ENCODE results near the gene GABRR1. TPM values are rescaled to one million over a fixed set of nuclear protein-coding genes. Genes with fewer than 3 reads are reported as not detected.

The GABRR1 gene
- total RNA-seq, 1 experiment from 2014 or later: not detected

GRCh38 chr6:89180971-89181370, 36.2 kb downstream of the GABRR1 start:
- BruUV-seq (replicated peaks): no TSS peak
- ChIA-PET CTCF (no interaction called here), POLR2A (no interaction called here), RAD21 (ENCODE audit: low non-redundant PET in 1 of 2, low total read pairs in 2 of 2, uncharacterized antibody in 2 of 2, unreplicated experiment in 2 of 2) (no interaction called here)
- no peaks in the 10 kb centered on the region for H3K27me3 ChIP-seq (ENCODE audit: insufficient read depth, low read length)
- no peaks in the 10 kb centered on the region for H3K36me3 ChIP-seq (ENCODE audit: control insufficient read depth in 1 of 2, insufficient read depth in 2 of 2, low read length in 2 of 2)
- H2AFZ ChIP-seq (ENCODE audit: low read depth, low read length, poor library complexity, severe bottlenecking): no peak overlapping the region
- no peak overlapping the region for H3K9ac ChIP-seq (ENCODE audit: low read length)
- H3K4me1 ChIP-seq (ENCODE audit: control insufficient read depth in 1 of 2, insufficient read depth in 2 of 2, low read length in 2 of 2): no peaks in the 10 kb centered on the region
- H3K4me3 ChIP-seq (replicated peaks in 1 of 2; ENCODE audit: low read depth in 1 of 2, low read length in 2 of 2): no peak overlapping the region
- no peak overlapping the region for H3K4me2 ChIP-seq (ENCODE audit: low read length)
- ATAC-seq (no peak), DNase-seq (ENCODE audit: low read depth, low spot score) (no peak)
- TF ChIP-seq SIN3A (IDR thresholded peaks at IDR 0.05; ENCODE audit: low read depth) (no peak), REST (IDR thresholded peaks at IDR 0.05; ENCODE audit: low read depth) (no peak), SP1 (IDR thresholded peaks at IDR 0.05; ENCODE audit: low read depth) (no peak), ZNF274 (IDR thresholded peaks at IDR 0.05; ENCODE audit: low read depth, low read length) (no peak), ELF1 (IDR thresholded peaks at IDR 0.05; ENCODE audit: borderline replicate concordance, low read depth) (no peak), CEBPB (IDR thresholded peaks at IDR 0.05; ENCODE audit: low read depth) (no peak), ATF3 (IDR thresholded peaks at IDR 0.05) (no peak), JUND (IDR thresholded peaks at IDR 0.05) (no peak), EZH2 (IDR thresholded peaks at IDR 0.05) (no peak), CBX3 (IDR thresholded peaks at IDR 0.05; ENCODE audit: low read depth) (no peak), FOSL1 (IDR thresholded peaks at IDR 0.05; ENCODE audit: low read depth) (no peak), YY1 (IDR thresholded peaks at IDR 0.05; ENCODE audit: extremely low read depth, insufficient replicate concordance, low read depth, low read length) (no peak)
- intact Hi-C loops (cut with micrococcal nuclease): no loop called here
- no peaks in the 10 kb centered on the region for H3K79me2 ChIP-seq (ENCODE audit: insufficient read depth, low read length)
- no peaks in the 10 kb centered on the region for H3K9me2 ChIP-seq (ENCODE audit: insufficient read depth)
- no peaks in the 10 kb centered on the region for H3K9me3 ChIP-seq (ENCODE audit: control insufficient read depth in 1 of 2, insufficient read depth in 1 of 2, low read depth in 1 of 2, low read length in 2 of 2)
- no peaks in the 10 kb centered on the region for H4K20me1 ChIP-seq (ENCODE audit: insufficient read depth)
- no peak overlapping the region for H3K27ac ChIP-seq (ENCODE audit: low read depth, low read length)

Measured in HCT116 (cell line).